Endothelial cell of umbilical vein (primary cell): ENCODE results near the gene TICAM2.

Experiments
- EZH2 ChIP-seq: IDR thresholded peaks from 2 replicates; pipeline ENCODE4 v1.6.1; 2012; ENCODE audit warnings: borderline replicate concordance, low read depth, mild to moderate bottlenecking, moderate library complexity, low read length, inconsistent platforms; ENCODE audit not compliant: severe bottlenecking
- POLR2AphosphoS5 ChIP-seq: IDR thresholded peaks from 2 replicates; pipeline ENCODE4 v1.6.1; 2012; ENCODE audit warnings: low read depth, mild to moderate bottlenecking, control low read depth, low read length, moderate library complexity; ENCODE audit not compliant: insufficient read depth

GRCh38 chr5:115578657-115579056, 23.6 kb downstream of the TICAM2 start:
- TF ChIP-seq EZH2 (no peak), POLR2AphosphoS5 (no peak)
